Brain microvascular endothelial cell (primary cell): ENCODE data around the gene LRRN1.

Experiments used
- DNase-seq: peaks from one replicate; pipeline ENCODE4 v3.0.0-alpha.2; 2020
- H3K27ac ChIP-seq: fragments of 250-450 bp; sonication (Bioruptor Pico); 2 replicates; pipeline ENCODE4 v1.5.1; 2020; ENCODE audit warnings: mild to moderate bottlenecking, moderate library complexity
- H3K27me3 ChIP-seq: fragments of 250-450 bp; sonication (Bioruptor Pico); replicated peaks from 2 replicates; pipeline ENCODE4 v1.5.1; 2020; ENCODE audit warnings: mild to moderate bottlenecking
- H3K36me3 ChIP-seq: fragments of 250-450 bp; sonication (Bioruptor Pico); replicated peaks from 2 replicates; pipeline ENCODE4 v1.5.1; 2020; ENCODE audit warnings: mild to moderate bottlenecking
- H3K4me3 ChIP-seq: 2 replicates; pipeline ENCODE4 v1.5.1; 2011; ENCODE audit warnings: low read depth, mild to moderate bottlenecking, control low read depth, low read length, moderate library complexity
- in situ Hi-C: cut with HindIII; loops from 2 replicates; pipeline ENCODE4 v1.10.0; 2017; ENCODE audit warnings: low sequenced_read_pairs, low pct_ligation_motif_present
- TF ChIP-seq, protein P1 (sequence below): IDR thresholded peaks from 2 replicates; pipeline ENCODE4 v1.5.1; 2011; ENCODE audit warnings: low read depth, mild to moderate bottlenecking, moderate library complexity, low read length, control low read depth, inconsistent platforms; ENCODE audit errors: missing control alignments

Gene LRRN1

DNA sequence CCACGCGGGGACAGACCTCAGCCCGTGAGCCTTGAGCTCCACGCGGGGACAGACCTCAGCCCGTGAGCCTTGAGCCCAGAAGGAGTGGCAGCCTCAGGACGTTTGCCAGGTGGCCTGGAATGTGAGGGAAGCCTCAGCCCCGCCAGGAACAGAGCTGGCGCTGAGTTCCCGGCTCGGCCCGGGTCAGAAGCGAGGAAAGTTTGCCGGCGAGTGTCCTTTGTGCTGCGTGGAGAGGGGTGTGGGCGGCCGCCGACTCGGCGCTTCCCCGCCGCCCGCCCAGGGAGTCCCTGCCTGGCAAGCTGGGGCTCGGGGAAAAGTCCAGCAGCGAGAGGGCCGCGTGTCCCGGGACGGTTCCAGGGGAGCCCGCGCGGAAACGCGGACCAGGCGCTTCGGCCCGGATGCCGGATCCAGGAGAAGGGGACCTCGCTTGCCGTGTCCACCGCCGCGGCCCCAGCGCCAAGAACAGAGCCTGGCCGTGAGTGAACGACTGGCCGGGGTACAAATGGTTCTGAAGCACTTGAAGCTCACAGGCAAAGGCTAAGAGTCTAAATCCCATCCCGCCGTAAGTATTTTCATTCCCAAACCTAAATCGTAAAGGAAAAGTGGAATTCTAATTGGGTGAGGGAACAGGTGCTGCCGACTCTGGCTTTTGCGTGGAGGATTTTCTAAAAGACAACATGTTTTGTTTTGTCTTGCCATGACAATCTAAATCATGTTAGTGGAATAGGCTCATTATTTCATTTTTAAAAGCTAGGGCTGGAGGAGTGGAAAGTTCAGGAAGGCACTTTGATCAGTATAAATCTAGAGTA is 1.7 kb downstream of the LRRN1 start:
- DNase-seq = no peak
- Histone ChIP-seq H3K27ac (no peak overlapping the region), H3K36me3 (no peaks in the 10 kb centered on the region), H3K4me3 (no peak overlapping the region), H3K27me3 (peaks cover 24% of the 10 kb centered on the region)
- TF ChIP-seq, protein P1, sequence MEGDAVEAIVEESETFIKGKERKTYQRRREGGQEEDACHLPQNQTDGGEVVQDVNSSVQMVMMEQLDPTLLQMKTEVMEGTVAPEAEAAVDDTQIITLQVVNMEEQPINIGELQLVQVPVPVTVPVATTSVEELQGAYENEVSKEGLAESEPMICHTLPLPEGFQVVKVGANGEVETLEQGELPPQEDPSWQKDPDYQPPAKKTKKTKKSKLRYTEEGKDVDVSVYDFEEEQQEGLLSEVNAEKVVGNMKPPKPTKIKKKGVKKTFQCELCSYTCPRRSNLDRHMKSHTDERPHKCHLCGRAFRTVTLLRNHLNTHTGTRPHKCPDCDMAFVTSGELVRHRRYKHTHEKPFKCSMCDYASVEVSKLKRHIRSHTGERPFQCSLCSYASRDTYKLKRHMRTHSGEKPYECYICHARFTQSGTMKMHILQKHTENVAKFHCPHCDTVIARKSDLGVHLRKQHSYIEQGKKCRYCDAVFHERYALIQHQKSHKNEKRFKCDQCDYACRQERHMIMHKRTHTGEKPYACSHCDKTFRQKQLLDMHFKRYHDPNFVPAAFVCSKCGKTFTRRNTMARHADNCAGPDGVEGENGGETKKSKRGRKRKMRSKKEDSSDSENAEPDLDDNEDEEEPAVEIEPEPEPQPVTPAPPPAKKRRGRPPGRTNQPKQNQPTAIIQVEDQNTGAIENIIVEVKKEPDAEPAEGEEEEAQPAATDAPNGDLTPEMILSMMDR = no peak
- in situ Hi-C loops = no loop called here

DNA sequence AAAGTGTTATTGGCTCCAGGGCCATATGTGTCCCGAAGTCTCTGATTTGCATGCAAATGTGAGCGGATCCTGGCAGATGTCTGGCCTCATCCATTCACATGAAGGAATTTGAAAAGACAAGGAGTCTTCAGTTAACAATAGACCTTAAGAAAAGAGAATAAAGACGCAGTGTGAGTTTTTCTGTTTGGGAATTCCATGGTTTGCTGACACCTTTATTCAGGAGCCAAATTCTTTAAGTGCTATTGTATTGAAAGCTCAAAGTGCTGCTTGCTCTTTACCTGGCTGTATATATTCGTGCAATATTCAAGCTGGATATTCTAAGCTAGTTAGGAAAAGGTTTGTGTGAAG is 2.2 kb downstream of the LRRN1 start:
- in situ Hi-C loops = no loop called here
- DNase-seq = no peak
- no peak overlapping the region for H3K27ac ChIP-seq
- no peaks in the 10 kb centered on the region for H3K36me3 ChIP-seq
- H3K4me3 ChIP-seq = no peak overlapping the region
- peaks cover 24% of the 10 kb centered on the region for H3K27me3 ChIP-seq
- TF ChIP-seq, protein P1 = no peak

DNA sequence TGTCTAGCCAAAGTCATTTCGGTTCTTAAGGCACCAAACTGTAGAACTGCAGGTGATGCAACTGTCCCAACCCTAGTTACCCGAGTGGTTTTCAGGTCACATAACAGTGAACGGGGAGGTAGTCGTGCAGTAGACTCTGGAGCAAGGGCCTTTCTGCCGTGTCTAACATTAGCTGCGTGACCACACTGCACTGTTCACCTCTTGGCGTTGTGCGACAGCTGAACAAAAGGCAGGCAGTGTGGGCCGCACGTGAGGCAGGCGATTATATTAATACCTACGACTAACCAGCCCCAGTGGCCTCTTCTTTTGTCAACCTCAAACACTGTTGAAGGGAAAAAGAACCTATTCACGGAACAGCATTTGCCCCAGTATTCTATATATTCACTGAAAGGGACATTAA is 2.8 kb downstream of the LRRN1 start:
- Histone ChIP-seq H3K27ac (no peak overlapping the region), H3K4me3 (no peak overlapping the region), H3K36me3 (no peaks in the 10 kb centered on the region), H3K27me3 (peaks cover 24% of the 10 kb centered on the region)
- in situ Hi-C loops = no loop called here
- no peak for DNase-seq
- TF ChIP-seq, protein P1 = no peak

DNA sequence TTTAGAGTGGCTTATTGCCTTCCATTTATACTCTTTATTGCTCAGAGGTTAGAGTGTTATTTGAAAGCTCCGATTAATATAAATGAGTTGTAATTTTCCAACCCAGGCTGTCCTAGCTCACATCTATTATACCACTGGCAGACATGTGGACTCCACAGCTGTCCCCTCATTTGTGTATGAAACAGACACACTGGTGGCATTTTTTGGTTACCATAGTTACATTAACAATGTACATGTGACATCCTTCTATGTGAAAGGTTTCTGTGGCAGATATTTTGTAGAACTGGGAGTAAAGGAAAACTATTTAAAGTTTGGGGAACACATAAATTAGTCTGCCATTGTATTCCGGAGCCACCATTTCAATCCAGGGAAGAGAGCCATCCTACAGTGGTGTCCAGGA is 5.3 kb downstream of the LRRN1 start:
- peaks cover 14% of the 10 kb centered on the region for H3K27me3 ChIP-seq
- TF ChIP-seq, protein P1 = no peak
- in situ Hi-C loops = no loop called here
- no peak for DNase-seq
- no peak overlapping the region for H3K27ac ChIP-seq
- H3K36me3 ChIP-seq = no peaks in the 10 kb centered on the region
- H3K4me3 ChIP-seq = no peak overlapping the region

DNA sequence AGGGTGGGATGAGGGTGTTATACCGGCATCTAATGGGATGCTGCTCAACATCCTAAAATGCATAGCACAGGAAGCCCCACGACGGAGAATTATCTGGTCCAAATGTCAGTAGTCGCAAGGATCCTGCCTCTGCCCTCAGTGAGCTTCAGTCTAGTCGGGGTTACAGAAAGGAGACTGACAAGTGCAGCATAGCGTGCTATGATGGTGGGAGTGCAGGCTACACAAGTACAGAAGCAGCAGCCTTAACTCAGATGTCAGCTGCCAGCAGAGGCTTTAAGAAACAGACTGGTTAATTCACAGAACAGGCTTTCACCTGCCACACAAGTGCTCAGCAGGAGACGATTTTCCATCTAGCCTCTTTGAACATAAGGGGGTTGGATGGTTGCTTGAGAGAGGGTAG is 6.9 kb downstream of the LRRN1 start:
- Histone ChIP-seq H3K27ac (no peak overlapping the region), H3K27me3 (peaks cover 5% of the 10 kb centered on the region), H3K36me3 (no peaks in the 10 kb centered on the region), H3K4me3 (no peak overlapping the region)
- TF ChIP-seq, protein P1 = no peak
- no peak for DNase-seq
- in situ Hi-C loops = no loop called here

DNA sequence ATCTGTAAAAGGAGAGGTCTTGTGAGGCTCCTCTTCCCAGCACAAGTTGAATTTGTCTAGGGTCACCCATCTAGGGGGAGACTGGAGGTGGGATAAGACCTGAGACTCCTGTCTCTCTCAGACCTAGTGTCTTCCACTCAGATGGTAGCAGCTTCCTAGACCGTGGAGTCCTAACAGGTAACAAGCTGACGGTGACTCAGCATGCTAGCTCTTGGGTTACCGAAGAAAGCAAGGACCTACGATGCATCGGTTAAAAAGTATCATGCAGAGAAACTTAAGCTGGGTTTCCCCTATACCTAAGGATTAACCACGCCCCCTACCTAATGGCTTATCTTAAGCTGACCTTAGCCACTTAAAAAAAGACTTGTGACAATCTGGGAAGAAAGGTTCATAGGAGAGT is 7.6 kb downstream of the LRRN1 start:
- Histone ChIP-seq H3K36me3 (no peaks in the 10 kb centered on the region), H3K27me3 (no peaks in the 10 kb centered on the region), H3K27ac (no peak overlapping the region), H3K4me3 (no peak overlapping the region)
- TF ChIP-seq, protein P1 = no peak
- in situ Hi-C loops = no loop called here
- DNase-seq = no peak
